Caco-2 (cell line): Measurements from ENCODE around the gene SPATA31C1. TPM values are rescaled to one million over a fixed set of nuclear protein-coding genes. Genes with fewer than 3 reads are reported as not detected.

Source experiments
- BruUV-seq: library from RNA; stranded (reverse); fragments of 400-500 nt; replicated peaks from 2 replicates; lab custom pipeline; 2021; lab: Mats Ljungman, UMichigan
- CTCF ChIA-PET: fragments of 300-600 bp; sonication (Branson Sonifier 250); formaldehyde crosslinking; loops from one replicate; lab custom pipeline; 2022; ENCODE audit warnings: antibody characterized with exemption; lab: Charles Lee
- POLR2A ChIA-PET: fragments of 300-600 bp; sonication (Branson Sonifier 250); formaldehyde crosslinking; loops from one replicate; lab custom pipeline; 2022; ENCODE audit warnings: antibody characterized with exemption; lab: Charles Lee
- DNase-seq, 2 experiments: peaks; one replicate each; pipeline versions ENCODE4 v3.0.0 to v3.0.0-alpha.2; 2020 to 2022
- H3K27me3 ChIP-seq: replicated peaks from 2 replicates; pipeline ENCODE4 v1.6.0; 2011; ENCODE audit warnings: low read length; ENCODE audit not compliant: control insufficient read depth, insufficient read depth
- H3K36me3 ChIP-seq: 2 replicates; pipeline ENCODE4 v1.5.1; 2011; ENCODE audit warnings: low read length; ENCODE audit not compliant: control insufficient read depth, insufficient read depth
- H3K4me1 ChIP-seq: fragments of 250-450 bp; sonication (Bioruptor Pico); 2 replicates; pipeline ENCODE4 v1.5.1; 2020; ENCODE audit warnings: mild to moderate bottlenecking
- H3K4me3 ChIP-seq: 2 replicates; pipeline ENCODE4 v1.5.1; 2011; ENCODE audit warnings: low read depth, mild to moderate bottlenecking, control low read depth, low read length
- H3K9me3 ChIP-seq: fragments of 250-450 bp; sonication (Bioruptor Pico); 2 replicates; pipeline ENCODE4 v1.5.1; 2020; ENCODE audit warnings: mild to moderate bottlenecking, moderate library complexity
- H3K27ac Mint-ChIP-seq: one replicate; pipeline ENCODE4 v1.8.0; 2022; ENCODE audit warnings: mixed read lengths; ENCODE audit not compliant: unreplicated experiment
- H3K27me3 Mint-ChIP-seq: one replicate; pipeline ENCODE4 v1.8.0; 2022; ENCODE audit warnings: mixed read lengths; ENCODE audit not compliant: insufficient read depth, unreplicated experiment
- H3K36me3 Mint-ChIP-seq: one replicate; pipeline ENCODE4 v1.8.0; 2022; ENCODE audit warnings: mild to moderate bottlenecking, mixed read lengths; ENCODE audit not compliant: insufficient read depth, unreplicated experiment
- H3K4me1 Mint-ChIP-seq: one replicate; pipeline ENCODE4 v1.8.0; 2022; ENCODE audit warnings: low read depth, mixed read lengths; ENCODE audit not compliant: unreplicated experiment
- H3K4me3 Mint-ChIP-seq: one replicate; pipeline ENCODE4 v1.8.0; 2022; ENCODE audit warnings: mild to moderate bottlenecking, moderate library complexity, mixed read lengths; ENCODE audit not compliant: unreplicated experiment
- H3K9me3 Mint-ChIP-seq: one replicate; pipeline ENCODE4 v1.8.0; 2022; ENCODE audit warnings: mixed read lengths; ENCODE audit not compliant: unreplicated experiment
- CTCF ChIP-seq, 2 experiments: fragments of 200-600 bp in 1 of 2; IDR thresholded peaks; 1 replicate in 1 of 2; 2 replicates in 1 of 2; pipeline versions ENCODE4 v1.5.1 to v1.8.0; 2011 to 2022; ENCODE audit warnings: antibody characterized with exemption in 1 of 2, control low read depth in 1 of 2, inconsistent platforms in 1 of 2, low read depth in 1 of 2, low read length in 1 of 2, mild to moderate bottlenecking in 1 of 2, moderate library complexity in 1 of 2; ENCODE audit not compliant: insufficient read depth in 1 of 2, severe bottlenecking in 1 of 2, unreplicated experiment in 1 of 2
- intact Hi-C: fragments of 100-400 bp; cut with micrococcal nuclease; formaldehyde crosslinking; loops from one replicate; pipeline ENCODE4 v1.10.0; 2022; ENCODE audit not compliant: unreplicated experiment
- total RNA-seq: library from RNA; stranded (reverse); gene quantifications from 2 replicates; pipeline ENCODE4 v1.2.3, GENCODE V29; 2022

Gene SPATA31C1
- total RNA-seq, 1 experiment from 2014 or later: not detected

DNA sequence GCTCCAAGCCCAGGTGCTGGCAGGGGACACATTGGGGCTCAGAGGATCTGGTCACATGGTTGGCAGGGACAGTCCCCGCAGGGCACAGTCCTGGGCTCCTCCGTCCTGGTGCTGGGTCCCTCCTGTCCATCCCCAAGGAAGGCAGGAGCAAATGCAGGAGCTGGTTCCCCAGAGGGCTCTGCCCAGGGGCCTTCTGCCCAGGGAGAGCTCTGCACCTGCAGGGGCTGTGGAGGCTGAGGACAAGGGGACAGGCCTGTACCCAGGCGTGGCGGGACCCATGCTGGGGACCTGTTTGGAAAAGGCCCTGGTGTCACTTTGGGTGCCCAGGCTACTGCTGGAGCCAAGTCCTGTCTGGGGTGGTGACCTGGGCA is 27.9 kb upstream of the SPATA31C1 start:
- no peaks in the 10 kb centered on the region for H3K9me3 ChIP-seq
- no peaks in the 10 kb centered on the region for H3K27me3 ChIP-seq
- BruUV-seq: no TSS peak
- no peaks in the 10 kb centered on the region for H3K4me1 ChIP-seq
- no peaks in the 10 kb centered on the region for H3K9me3 Mint-ChIP-seq
- no peak overlapping the region for H3K4me3 ChIP-seq
- ChIA-PET POLR2A (no interaction called here), CTCF (no interaction called here)
- intact Hi-C loops: no loop called here
- no peak for TF ChIP-seq CTCF (IDR thresholded peaks at IDR 0.05; ENCODE audit: insufficient read depth in 1 of 2, low read depth in 1 of 2, low read length in 1 of 2, severe bottlenecking in 1 of 2, unreplicated experiment in 1 of 2)
- H3K27ac Mint-ChIP-seq: no peak overlapping the region
- no peaks in the 10 kb centered on the region for H3K27me3 Mint-ChIP-seq
- H3K36me3 ChIP-seq: no peaks in the 10 kb centered on the region
- no peak overlapping the region for H3K4me3 Mint-ChIP-seq
- H3K4me1 Mint-ChIP-seq: no peaks in the 10 kb centered on the region
- H3K36me3 Mint-ChIP-seq: no peaks in the 10 kb centered on the region
- no peak for DNase-seq

GRCh38 chr9:87890837-87891236 is 26.9 kb upstream of the SPATA31C1 start:
- POLR2A ChIA-PET: no interaction called here
- intact Hi-C loops: no loop called here
- no peak overlapping the region for H3K4me3 Mint-ChIP-seq

GRCh38 chr9:87891754-87892153 is 26.0 kb upstream of the SPATA31C1 start:
- Mint-ChIP-seq H3K4me3 (no peak overlapping the region), H3K27ac (no peak overlapping the region), H3K36me3 (no peaks in the 10 kb centered on the region), H3K9me3 (no peaks in the 10 kb centered on the region), H3K4me1 (no peaks in the 10 kb centered on the region), H3K27me3 (no peaks in the 10 kb centered on the region)
- DNase-seq: no peak
- Histone ChIP-seq H3K27me3 (no peaks in the 10 kb centered on the region), H3K36me3 (no peaks in the 10 kb centered on the region), H3K4me3 (no peak overlapping the region), H3K4me1 (no peaks in the 10 kb centered on the region), H3K9me3 (no peaks in the 10 kb centered on the region)
- intact Hi-C loops: no loop called here
- TF ChIP-seq CTCF (IDR thresholded peaks at IDR 0.05; ENCODE audit: insufficient read depth in 1 of 2, low read depth in 1 of 2, low read length in 1 of 2, severe bottlenecking in 1 of 2, unreplicated experiment in 1 of 2): no peak
- CTCF ChIA-PET: no interaction called here
- POLR2A ChIA-PET: no interaction called here
- no TSS peak for BruUV-seq

More at GRCh38 chr9:87890837-87891236, 26.9 kb upstream of the SPATA31C1 start:
- Mint-ChIP-seq H3K27me3 (no peaks in the 10 kb centered on the region), H3K27ac (no peak overlapping the region), H3K9me3 (no peaks in the 10 kb centered on the region), H3K4me1 (no peaks in the 10 kb centered on the region), H3K36me3 (no peaks in the 10 kb centered on the region)
- no peaks in the 10 kb centered on the region for H3K36me3 ChIP-seq
- H3K4me3 ChIP-seq: no peak overlapping the region
- H3K27me3 ChIP-seq: no peaks in the 10 kb centered on the region
- H3K4me1 ChIP-seq: no peaks in the 10 kb centered on the region
- CTCF ChIA-PET: no interaction called here
- no peak for TF ChIP-seq CTCF (IDR thresholded peaks at IDR 0.05; ENCODE audit: insufficient read depth in 1 of 2, low read depth in 1 of 2, low read length in 1 of 2, severe bottlenecking in 1 of 2, unreplicated experiment in 1 of 2)
- no TSS peak for BruUV-seq
- H3K9me3 ChIP-seq: no peaks in the 10 kb centered on the region
- DNase-seq: no peak
